K562 (cell line): ENCODE measurements around the gene TFAP2E. TPM values are rescaled to one million over a fixed set of nuclear protein-coding genes. Genes with fewer than 3 reads are reported as not detected.
A peak's percentile ranks its signal among the peaks of the same experiment; 100 is the strongest.

Experiments
- ETV5 ChIP-seq: sonication (generic); formaldehyde crosslinking; IDR thresholded peaks from 2 replicates; pipeline ENCODE4 v1.4.0; 2020; ENCODE audit warnings: low read depth, mild to moderate bottlenecking, missing genetic modification reagents
- GATA2 ChIP-seq: sonication (generic); formaldehyde crosslinking; IDR thresholded peaks from 2 replicates; pipeline ENCODE4 v1.4.0; 2020; ENCODE audit warnings: mild to moderate bottlenecking, missing genetic modification reagents
- HNRNPH1 ChIP-seq: fragments of 200-400 bp; formaldehyde crosslinking; optimal IDR thresholded peaks from 2 replicates; pipeline ENCODE3; 2017; ENCODE audit warnings: low read depth, mild to moderate bottlenecking, low read length, moderate library complexity
- JUN ChIP-seq, 2 experiments: sonication (generic) in 1 of 2; formaldehyde crosslinking in 1 of 2; IDR thresholded peaks; 2 replicates each; pipeline versions ENCODE4 v1.6.1 to v1.8.0; 2012 to 2022; ENCODE audit warnings: borderline replicate concordance in 2 of 2, mild to moderate bottlenecking in 2 of 2, improper control_type of control experiment in 1 of 2, low read depth in 1 of 2, low read length in 1 of 2, missing genetic modification reagents in 1 of 2
- KDM2B ChIP-seq: fragments of 250-450 bp; sonication (Bioruptor Pico); IDR thresholded peaks from 2 replicates; pipeline ENCODE4 v1.8.0; 2021; ENCODE audit warnings: mild to moderate bottlenecking, moderate library complexity
- LARP7 ChIP-seq: fragments of 450-650 bp; IDR thresholded peaks from 2 replicates; pipeline ENCODE4 v1.6.1; 2016
- NFATC3 ChIP-seq: fragments of 450-650 bp; IDR thresholded peaks from 2 replicates; pipeline ENCODE4 v1.6.1; 2017; ENCODE audit warnings: mild to moderate bottlenecking
- PCBP2 ChIP-seq: fragments of 200-400 bp; formaldehyde crosslinking; IDR thresholded peaks from 2 replicates; pipeline ENCODE4 v1.6.1; 2018; ENCODE audit warnings: low read length, low read depth, mild to moderate bottlenecking, moderate library complexity; ENCODE audit not compliant: poor library complexity, severe bottlenecking
- POLR3A ChIP-seq: IDR thresholded peaks from 2 replicates; pipeline ENCODE4 v1.6.1; 2011; ENCODE audit warnings: borderline replicate concordance, mild to moderate bottlenecking, moderate library complexity; ENCODE audit not compliant: insufficient read length, insufficient read depth; ENCODE audit errors: extremely low read depth
- SRSF9 ChIP-seq: fragments of 200-400 bp; formaldehyde crosslinking; IDR thresholded peaks from 2 replicates; pipeline ENCODE4 v1.6.1; 2017; ENCODE audit warnings: low read depth, low read length, borderline replicate concordance
- USF2 ChIP-seq: sonication (generic); formaldehyde crosslinking; IDR thresholded peaks from 2 replicates; pipeline ENCODE4 v1.5.0; 2020; ENCODE audit warnings: missing genetic modification reagents
- ZNF134 ChIP-seq: fragments of 250-450 bp; sonication (Bioruptor Pico); conservative IDR thresholded peaks from 2 replicates; pipeline ENCODE4 v1.4.0; 2020
- polyA plus RNA-seq, 8 experiments: library from polyadenylated mRNA; depleted of rRNA in 4 of 8; stranded (reverse) in 5 of 8; unstranded in 3 of 8; fragments of >200 nt; fragmentation: Nextera tagmentation in 2 of 8; fragmentation: Illumina TruSeq in 1 of 8; extraction: Ambion mirVana in 2 of 8; extraction: Trizol in 1 of 8; gene quantifications; 2 replicates each; pipeline versions ENCODE4 v1.2.1 to v1.2.3, GENCODE V29; 2011 to 2014; ENCODE audit warnings: inconsistent platforms in 1 of 8, missing spikeins in 1 of 8
- total RNA-seq, 7 experiments: library from RNA; depleted of rRNA in 6 of 7; stranded (reverse); fragments of >200 nt in 6 of 7; fragmentation: Illumina TruSeq in 2 of 7; extraction: Trizol in 2 of 7; gene quantifications; 2 replicates each; pipeline versions ENCODE4 v1.2.1 to v1.2.3, GENCODE V29; 2011 to 2021; ENCODE audit warnings: low replicate concordance in 1 of 7

Gene TFAP2E
- total and polyA plus RNA-seq, 9 of the 15 experiments (the other 6 are each of a cell fraction or from before 2014, with no cell fraction given) = 0.03 to 0.11 (median 0.07) TPM; not detected in 4

- no peak for TF ChIP-seq POLR3A
- TF ChIP-seq ZNF134 (CRISPR knock-in tag) = no peak
- 0 out of 2 replicates have a peak, but pooled peaks have one; percentile 54 for TF ChIP-seq LARP7
- TF ChIP-seq HNRNPH1 = no peak
- 0 out of 2 replicates have a peak, but pooled peaks have one; percentile 6 for TF ChIP-seq JUN (IDR thresholded peaks at IDR 0.05; ENCODE audit: borderline replicate concordance, low read depth, low read length)
- TF ChIP-seq JUN (CRISPR knock-in tag; IDR thresholded peaks at IDR 0.05; ENCODE audit: borderline replicate concordance) = peak; percentile 57; the same call in 1 of the 2 replicates
- TF ChIP-seq GATA2 (CRISPR knock-in tag) = no peak
- no peak for TF ChIP-seq PCBP2
- no peak for TF ChIP-seq NFATC3
- TF ChIP-seq KDM2B = no peak
- no peak for TF ChIP-seq SRSF9
- no peak for TF ChIP-seq USF2 (CRISPR knock-in tag)
- TF ChIP-seq ETV5 = peak; percentile 87
- TF ChIP-seq, all 486 proteins: peak for 106
Observed at GRCh38 chr1:35557118-35557610, 15.9 kb upstream of the TFAP2E start, which contains the start of gene KIAA0319L (continued).
